Fibroblast of skin of left biceps (primary cell): ENCODE data around the gene IQCK.
"Not testable (repeated sequence)": the region's sequence is repeated elsewhere in the genome, so short reads cannot be mapped to it uniquely, and the experiment has no call there.

Source experiments
- DNase-seq, 2 experiments: peaks; one replicate each; pipeline ENCODE4 v3.0.0-alpha.2; 2013; ENCODE audit warnings: low read depth in 2 of 2

IQCK gene, protein sequence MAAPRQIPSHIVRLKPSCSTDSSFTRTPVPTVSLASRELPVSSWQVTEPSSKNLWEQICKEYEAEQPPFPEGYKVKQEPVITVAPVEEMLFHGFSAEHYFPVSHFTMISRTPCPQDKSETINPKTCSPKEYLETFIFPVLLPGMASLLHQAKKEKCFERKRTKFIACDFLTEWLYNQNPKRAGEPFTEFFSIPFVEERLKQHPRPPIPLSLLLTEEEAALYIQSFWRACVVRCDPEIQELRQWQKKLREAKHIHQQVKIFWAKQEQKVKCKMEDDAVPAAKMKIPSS

DNA sequence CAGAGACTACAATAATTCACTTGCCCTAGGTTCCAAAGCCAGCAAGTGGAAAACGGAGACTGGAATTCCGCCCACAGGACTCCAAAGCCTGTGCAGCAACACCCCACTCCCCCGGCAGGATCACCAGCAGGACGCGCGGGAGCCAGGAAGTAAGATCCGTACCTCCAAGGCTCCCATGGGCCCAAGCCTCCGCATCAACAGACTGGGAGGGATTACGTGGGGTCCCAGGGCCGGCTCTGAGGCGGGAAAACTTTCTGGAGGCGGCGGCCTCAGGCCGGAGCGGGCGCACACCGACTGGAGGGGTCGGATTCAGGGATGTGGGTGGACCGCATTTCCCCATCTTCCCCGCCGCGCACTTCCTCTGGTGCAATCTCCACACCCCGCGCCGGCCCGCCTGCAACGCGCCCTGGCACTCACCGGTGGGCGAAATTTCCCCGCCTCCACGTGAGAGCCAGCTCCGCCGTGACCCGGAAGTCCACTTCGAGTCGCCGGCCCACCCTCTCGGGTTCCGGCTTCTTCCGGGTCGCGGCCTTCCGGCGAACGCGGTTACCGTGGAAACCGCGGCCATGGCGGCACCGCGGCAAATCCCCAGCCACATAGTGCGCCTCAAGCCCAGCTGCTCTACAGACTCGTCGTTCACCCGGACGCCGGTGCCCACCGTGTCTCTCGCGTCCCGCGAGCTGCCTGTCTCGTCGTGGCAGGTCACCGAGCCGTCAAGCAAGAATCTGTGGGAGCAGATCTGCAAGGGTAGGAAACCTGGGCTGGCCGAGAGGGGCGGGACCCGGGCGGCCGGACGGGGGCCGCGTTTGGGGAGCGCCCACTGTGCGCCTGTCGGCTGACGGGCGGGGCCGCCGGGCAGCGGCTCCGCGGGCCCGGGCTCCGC lies at the start of gene IQCK, which contains the start of gene KNOP1:
Gene IQCK, plus strand, starts transcription at position 531 of the 883 bp plus-strand sequence. Its CDS starts 36 bp downstream, at position 567.
Gene KNOP1, minus strand, starts transcription at position 487 of the 883 bp plus-strand sequence. CDS start 3,192 bp downstream, outside the sequence.
- DNase-seq = peak; percentile 47 to 52

DNA sequence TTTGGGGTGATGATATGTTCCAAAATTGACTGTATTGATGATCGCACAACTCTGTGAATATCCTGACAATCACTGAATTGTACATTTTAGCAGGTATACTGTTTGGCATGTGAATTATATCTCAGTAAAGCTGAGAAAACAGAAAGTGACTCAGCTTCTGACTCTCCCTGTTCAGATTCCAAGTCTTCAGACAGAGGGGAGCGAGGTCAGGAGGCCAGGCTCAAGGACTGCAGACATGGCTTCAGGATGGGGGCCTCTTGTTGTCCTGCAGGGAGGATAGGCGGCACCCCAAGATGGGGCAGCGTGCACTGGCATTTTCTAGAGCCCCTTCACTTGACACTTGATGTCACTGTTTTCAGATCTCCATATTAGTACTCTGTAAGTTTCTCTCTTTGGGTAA lies 45.7 kb upstream of the IQCK start:
- no peak for DNase-seq

DNA sequence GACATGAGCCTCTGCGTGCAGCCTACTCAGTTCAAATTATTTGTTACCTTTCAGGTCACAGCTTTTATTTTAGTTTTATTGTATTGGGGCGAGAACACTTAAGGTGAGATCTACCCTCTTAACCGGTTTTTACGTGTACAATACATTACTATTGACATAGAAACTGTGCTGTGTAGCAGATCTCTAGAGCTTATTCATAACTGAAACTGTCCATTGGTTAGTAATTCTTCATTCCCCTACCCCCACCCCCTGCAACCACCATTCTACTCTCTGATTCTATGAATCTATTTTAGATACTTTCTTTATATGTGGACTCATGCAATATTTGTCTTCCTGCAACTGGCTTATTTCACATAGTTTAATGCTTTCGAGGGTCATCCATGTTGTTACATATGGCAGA lies 43.6 kb upstream of the IQCK start:
- no peak for DNase-seq

DNA sequence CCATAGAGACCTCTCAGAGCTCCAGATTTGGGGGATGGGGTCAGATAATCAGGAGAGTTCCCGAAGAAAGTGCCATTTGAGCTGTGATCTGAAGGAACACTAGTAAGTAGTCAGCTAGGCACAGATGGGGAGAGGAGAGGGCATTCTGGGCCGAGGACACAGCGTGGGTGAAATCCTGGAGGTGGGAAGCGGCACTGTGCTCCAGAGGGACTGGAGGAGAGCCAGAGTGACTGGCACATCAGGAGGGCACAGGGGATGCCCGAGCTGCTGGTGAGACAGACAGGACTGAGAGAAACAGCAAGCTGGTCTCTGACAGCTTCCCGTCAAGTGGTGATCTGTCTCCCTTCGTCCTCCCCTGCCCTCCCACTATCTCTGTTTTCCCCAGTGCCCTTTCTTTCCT lies 40.7 kb upstream of the IQCK start:
- DNase-seq = no peak

DNA sequence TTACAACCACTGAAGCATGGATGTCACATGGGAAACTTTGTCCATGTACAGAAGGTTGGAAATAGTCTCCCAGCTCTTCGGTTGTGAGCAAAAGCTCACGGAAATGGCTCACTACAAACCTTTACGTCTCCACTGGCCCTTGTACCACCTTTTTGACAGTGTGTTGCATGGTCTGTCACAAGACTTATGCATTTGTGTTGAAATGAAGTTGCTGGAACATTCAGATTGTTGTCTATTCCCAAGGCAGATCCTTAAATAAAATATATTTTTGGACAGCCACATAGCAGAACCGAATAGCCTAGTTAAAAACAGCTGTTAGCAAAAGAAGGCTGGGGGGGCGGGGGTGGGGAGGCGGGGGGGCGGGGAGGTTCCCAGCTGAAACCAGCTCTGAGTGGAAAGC lies 39.3 kb upstream of the IQCK start:
- no peak for DNase-seq

DNA sequence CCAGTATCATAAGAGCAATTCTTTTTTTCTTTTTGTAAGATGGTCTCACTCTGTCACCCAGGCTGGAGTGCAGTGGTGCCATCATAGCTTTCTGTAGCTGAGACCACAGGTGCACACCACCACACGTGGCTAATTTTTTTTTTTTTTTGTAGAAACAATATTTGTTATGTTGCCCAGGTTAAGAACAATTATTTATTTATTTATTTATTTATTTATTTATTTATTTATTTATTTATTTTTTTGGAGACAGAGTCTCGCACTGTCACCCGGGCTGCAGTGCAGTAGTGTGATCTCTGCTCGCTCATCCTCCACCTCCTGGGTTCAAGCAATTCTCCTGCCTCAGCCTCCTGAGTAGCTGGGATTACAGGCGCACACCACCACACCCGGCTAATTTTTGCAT lies 38.8 kb upstream of the IQCK start:
- not testable (repeated sequence) for DNase-seq

DNA sequence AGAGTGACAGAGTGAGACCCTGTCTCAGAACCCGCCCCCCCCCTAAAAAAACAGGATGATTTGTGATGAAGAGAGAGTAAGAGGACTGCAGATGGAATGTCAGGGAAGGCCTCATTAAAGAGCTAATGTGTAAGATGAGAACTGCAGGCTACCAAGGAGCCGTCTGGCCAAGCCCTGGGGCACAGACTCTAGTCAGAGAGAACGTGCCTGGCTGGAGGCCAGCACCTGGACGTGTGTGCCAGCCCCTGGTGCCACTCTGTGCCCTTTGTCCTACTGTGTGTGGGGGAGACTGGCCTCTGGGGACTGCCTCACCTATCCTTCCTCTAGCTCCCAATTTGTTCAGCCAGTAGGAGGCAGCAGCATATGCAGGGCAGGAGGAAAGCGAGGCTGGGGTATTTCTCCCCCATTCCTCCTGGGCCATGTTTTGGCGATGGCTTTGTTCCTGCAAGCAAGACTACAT lies 37.2 kb upstream of the IQCK start:
- DNase-seq = no peak

DNA sequence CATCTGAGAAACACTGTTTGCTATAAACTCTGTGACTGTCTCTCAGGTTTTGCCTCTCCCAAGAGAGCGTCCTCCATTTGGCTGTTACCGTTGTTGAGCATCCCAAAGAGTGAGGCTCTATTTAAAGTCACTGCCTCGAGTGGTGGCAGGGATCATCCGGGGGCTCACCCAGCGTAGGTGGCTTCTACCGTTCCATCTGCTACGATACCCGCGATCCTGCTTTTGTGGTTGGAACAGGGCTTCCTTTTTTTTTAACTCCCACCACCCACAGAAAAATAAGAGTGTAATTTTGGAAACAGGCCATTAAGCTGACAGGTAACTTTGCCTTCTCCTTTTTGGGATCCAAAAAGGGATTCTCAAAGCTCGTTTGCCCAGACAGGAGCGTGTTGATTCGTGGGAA lies 36.4 kb upstream of the IQCK start:
- DNase-seq = no peak

DNA sequence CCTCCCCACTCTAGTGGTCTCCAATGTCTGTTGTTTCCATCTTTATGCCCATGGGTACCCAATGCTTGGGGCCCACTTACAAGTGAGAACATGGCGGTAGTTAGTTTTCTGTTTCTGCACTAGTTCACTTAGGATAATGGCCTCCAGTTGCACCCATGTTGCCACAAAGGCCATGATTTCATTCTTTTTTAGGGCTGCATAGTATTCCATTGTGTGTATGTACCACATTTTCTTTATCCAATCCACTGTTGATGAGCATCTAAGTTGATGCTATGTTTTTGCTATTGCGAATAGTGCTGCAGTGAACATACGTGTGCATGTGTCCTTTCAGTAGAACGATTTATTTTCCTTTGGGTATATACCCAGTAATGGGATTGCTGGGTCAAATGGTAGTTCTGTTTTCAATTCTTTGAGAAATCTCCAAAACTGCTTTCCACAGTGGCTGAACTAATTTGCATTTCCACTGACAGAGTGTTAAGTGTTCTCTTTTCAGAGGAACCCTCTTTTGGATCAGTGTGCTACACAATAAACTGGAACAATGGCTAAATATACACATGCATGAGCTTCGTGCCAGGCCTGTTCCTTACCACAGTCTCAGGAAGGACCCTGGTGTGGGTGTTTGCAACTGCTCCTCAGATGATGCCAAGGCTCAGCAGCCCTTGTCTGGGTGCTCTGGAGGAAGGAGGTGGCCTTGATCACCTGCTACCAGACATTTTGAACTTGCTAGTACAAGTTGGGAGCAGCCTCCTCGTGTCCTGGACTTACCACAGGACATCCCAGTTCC lies 34.4 kb upstream of the IQCK start:
- no peak for DNase-seq

DNA sequence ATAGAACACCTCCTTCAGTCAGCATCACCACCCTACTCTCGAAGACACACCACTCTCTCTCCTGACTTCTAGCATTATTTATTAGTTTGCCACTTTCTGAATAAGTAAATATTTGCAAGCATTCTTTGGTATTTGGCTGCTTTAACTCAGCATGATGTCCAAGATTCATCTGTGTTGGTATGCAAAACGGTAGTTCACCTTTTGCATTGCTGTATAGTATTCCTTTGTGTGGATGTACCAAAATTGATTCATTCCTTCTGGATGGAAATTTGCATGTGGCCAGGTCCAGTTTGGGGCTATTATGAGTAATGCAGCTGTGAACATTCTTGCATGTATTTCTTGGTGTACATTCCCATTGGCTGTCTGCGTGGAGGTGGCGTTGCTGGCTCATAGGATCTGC lies 32.9 kb upstream of the IQCK start:
- DNase-seq = no peak

DNA sequence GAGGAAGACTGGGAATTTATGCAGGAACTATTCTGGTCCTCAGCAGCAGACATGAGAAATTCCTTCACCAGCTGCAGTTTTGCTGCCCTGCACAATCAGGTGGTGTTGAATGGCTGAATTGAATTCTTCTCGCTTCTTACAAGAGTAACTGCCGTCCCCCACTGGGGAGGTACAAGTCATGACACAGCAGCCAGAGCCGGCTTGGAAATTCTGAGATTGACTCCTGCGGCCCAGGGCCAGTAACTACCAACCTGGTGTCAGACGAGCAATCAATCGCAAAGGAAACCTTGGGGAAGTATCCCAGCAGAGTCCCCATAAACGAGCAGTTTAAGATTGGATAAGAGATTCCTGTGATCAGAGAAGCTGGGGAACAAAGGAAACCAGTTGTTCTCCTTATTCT lies 30.8 kb upstream of the IQCK start:
- no peak for DNase-seq

DNA sequence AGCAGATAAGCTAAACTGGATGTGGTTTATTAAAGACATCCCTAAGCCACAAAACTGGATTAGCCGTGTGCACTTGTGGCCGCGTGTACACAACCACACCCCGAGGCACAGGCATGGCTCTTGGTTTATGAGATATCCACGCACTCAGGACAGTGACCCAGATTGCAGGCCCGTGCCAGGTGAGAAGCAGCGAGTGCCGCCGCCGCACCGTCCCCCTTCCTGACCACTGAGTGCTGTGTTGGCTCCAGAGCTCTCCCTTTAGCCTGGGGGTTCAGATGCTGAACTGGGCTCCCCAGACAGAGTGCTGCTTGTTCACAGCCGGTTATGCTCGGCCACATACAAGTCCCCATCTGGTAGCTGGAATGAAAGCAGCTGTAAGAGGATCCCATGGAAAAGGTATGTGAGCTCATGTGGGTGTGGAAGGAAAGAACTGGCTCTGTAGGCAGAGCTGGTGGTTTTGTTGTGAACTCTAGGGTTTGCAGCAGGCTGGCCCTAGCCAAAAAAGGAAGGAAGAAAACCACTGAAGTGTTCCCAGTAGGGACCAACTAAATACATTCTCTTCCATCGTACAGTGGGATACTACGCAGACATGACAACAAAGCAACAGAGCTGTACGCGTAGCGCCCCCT lies 29.6 kb upstream of the IQCK start:
- no peak for DNase-seq

DNA sequence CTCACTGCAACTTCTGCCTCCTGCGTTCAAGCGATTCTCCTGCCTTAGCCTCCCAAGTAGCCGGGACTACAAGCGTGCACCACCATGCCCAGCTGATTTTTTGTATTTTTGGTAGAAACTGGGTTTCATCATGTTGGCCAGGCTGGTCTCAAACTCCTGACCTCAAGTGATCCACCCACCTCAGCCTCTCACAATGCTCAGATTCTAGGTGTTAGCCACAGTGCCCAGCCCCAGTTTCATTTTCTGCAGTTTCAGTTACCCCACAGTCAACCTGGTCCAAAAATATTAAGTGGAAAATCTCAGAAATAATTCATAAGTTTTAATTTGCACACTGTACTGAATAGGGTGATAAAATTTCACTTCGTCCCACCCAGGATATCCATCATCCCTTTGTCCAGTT lies 28.7 kb upstream of the IQCK start:
- DNase-seq = no peak

DNA sequence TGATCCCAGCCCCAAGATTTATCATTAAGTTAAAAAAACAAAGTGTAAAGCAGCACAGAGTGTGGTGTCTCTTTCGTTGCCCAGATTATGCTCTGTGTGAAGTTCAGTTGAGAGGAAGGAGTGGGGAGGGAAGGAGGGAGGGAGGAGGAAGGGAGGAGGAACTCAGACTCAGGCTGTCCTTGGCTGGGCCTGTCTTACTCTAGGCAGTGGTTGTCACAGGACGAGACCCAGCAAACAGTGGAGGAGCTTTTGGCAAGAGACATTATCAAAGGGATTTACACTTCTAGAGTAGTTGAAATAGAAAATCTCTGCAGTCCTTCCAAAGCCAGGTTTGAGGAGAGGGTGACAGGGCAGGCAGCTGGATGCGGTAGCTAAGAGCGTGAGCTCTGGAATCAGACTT lies 27.9 kb upstream of the IQCK start:
- DNase-seq = no peak

DNA sequence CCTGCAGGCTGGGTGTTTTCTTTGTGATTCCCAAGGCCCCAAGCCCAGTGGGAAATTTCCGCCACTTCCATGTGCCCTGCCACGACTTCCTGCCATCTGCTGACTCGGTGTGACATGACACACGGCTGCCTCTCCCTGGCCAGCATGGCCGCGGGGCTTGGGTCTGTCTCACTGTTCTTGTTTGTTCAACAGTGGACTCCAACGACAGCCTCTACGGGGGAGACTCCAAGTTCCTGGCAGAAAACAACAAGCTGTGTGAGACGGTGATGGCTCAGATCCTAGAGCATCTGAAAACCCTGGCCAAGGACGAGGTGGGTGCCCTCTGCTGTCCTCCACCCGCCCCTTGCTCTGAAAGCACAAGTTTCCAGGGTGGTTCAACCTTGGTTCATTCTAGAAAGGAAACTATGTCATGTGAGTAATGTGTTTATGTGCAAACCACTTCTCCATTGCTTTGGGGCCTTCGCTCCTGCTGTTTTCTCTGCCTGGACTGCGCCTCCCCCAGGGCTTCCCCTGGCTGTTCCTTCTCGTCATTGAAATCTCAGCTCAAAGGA lies 26.8 kb upstream of the IQCK start:
- no peak for DNase-seq

DNA sequence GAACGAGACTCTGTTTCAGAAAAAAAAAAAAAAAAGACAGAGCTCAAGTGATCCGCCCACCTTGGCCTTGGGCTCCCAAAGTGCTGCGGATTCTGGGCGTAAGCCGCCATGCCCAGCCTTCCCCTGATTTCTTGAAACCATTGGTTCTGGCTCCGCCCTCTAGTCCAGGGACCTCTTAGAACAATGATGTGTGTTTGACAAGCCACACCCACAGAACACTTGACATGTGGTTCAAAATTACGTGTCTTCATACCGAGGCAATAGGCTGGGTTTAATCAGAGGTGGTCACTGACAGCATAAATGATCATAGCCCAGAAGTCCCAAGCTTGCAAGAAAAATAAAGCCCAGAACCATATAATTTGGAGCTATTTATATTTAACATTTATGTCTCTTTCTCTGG lies 23.1 kb upstream of the IQCK start:
- no peak for DNase-seq

DNA sequence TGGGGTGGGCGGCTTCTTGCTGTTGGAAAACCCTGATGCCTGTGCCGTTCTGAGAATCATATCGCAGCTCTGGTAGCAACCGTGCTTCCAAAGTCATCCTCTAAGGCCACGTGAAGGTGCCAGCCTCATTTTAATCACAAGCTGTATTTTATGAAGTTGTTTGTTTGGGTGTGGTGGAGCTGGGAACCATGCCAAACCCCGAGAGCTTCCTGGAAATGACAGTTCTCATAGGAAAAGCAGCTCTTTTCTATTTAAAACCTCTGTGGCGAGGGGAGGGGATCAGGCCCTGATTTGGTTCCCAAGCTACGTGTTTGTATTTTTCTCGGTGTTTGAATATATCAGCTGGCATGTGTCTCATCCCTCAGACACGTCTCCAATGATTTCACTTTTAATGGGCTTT lies 21.7 kb upstream of the IQCK start:
- DNase-seq = peak; percentile 60 to 69

DNA sequence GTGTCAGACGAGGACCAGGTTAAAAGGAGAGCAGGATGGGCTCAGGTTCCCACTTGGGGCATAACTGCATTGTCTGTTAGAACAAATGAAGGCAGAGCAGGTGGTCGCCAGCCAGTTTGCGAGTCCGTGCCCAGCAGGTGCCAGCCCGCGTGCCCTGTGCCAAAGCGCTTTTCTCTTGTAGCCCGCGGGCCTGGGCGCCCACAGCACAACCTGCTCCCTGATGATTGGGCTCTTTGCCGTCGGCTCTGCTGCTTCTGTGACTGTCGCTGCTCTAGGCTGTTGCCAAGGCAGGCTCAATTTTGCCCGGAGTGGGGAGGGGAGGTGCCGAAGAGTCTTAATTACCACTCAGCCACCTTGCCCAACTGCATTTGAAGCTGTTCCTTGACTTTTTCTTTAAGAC lies 21.1 kb upstream of the IQCK start:
- no peak for DNase-seq

DNA sequence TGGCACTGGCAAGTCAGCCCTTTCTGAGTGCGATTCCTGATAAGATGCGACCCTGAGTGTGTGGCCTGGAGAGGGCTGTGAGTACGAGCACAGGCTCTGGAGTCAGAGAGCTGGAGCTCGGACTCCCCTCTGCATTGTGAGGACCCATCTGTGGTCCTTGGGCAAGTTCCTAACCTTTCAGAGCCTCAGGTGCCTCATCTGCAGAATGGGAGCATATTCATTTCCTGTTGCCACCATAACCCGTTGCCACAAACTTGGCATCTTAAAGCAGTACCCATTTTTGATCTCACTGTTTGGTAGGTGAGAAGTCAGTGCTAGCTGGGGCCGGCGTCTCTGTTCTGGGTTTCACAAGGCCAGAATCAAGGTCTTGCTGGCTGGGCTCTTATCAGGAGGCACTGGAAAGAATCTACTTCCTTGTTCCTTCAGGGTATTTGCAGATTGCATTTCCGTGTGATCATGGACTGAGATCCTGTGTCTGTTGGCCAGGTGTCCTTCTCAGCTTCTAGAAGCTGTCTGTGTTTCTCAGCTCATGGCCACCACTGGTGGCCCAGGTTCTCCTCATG lies 20.2 kb upstream of the IQCK start:
- DNase-seq = no peak

DNA sequence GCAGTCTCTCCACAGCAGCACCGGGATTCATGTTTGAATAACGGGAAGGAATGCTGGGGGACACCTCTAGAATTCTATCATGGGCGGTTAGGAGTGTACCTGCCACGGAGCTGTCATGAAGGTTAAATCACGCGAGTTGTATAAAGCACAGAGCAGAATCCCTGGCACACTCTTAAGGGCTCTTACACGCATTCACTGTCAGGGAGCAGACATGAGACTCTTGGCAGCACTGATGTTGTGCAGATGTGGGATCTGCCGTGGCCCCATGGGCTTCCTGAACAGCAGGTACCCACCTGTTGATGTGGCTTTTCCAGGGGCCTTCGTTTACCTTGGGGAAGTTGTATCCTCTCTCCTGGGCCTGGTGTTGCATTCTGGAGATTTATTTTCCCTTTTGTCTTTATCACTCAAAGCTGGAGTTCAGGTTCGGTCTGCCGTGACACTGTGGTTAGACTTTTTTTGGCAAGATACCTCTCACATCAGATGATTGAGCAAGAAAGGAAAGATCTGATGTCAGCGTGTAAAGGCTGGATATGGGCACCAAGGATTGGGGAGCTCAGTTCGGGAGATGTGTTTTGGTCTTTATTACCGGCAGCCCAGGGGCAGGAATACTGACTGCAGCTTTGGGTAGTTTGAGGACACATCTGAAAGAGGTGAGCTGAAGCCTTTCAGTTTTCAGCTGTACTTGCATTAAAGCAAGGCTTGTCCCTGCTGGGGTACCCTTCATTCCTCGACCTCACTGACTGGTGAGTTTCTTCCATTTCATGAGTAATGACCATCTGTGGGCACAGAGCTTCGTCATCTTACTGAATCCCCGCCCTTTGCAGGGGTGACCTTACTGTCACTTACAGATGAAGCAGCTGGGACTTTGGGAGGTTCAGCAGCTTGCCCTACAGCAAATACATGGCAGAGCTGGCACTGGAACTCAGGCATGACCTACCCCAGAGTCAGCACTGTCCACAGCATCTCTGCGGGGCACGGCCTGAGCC lies 19.3 kb upstream of the IQCK start:
- DNase-seq = peak; percentile 18 to 24
